IMR-90 (cell line): ENCODE data around the gene BTK.
A peak's percentile ranks its signal among the peaks of the same experiment; 100 is the strongest.

Experiments
- CEBPB ChIP-seq: IDR thresholded peaks from 2 replicates; pipeline ENCODE4 v1.6.1; 2012; ENCODE audit warnings: low read depth, low read length, improper control_type of control experiment
- MAFK ChIP-seq: IDR thresholded peaks from 2 replicates; pipeline ENCODE4 v1.6.1; 2012; ENCODE audit warnings: low read depth, low read length, improper control_type of control experiment
- MAZ ChIP-seq: IDR thresholded peaks from 2 replicates; pipeline ENCODE4 v1.6.1; 2012; ENCODE audit warnings: low read depth, mild to moderate bottlenecking, low read length, improper control_type of control experiment, moderate library complexity, borderline replicate concordance
- MXI1 ChIP-seq: IDR thresholded peaks from 2 replicates; pipeline ENCODE4 v1.6.1; 2012; ENCODE audit warnings: low read depth, mild to moderate bottlenecking, low read length, moderate library complexity, borderline replicate concordance
- POLR2A ChIP-seq: IDR thresholded peaks from 2 replicates; pipeline ENCODE4 v1.6.1; 2012; ENCODE audit warnings: mild to moderate bottlenecking, low read depth, low read length
- RAD21 ChIP-seq: IDR thresholded peaks from 2 replicates; pipeline ENCODE4 v1.6.1; 2012; ENCODE audit warnings: low read length, improper control_type of control experiment
- RFX5 ChIP-seq: IDR thresholded peaks from 2 replicates; pipeline ENCODE4 v1.8.0; 2012; ENCODE audit warnings: low read depth, mild to moderate bottlenecking, low read length, moderate library complexity
- SMC3 ChIP-seq: fragments of 150-350 bp; IDR thresholded peaks from 2 replicates; pipeline ENCODE4 v1.6.1; 2016; ENCODE audit warnings: low read depth, mild to moderate bottlenecking, antibody characterized with exemption, low read length, moderate library complexity
- TF ChIP-seq, protein P1 (sequence below): conservative IDR thresholded peaks from 2 replicates; pipeline ENCODE4 v1.5.1; 2012; ENCODE audit warnings: mild to moderate bottlenecking, low read depth, low read length, improper control_type of control experiment
- TF ChIP-seq, protein P2 (sequence below): fragments of 150-350 bp; IDR thresholded peaks from 2 replicates; pipeline ENCODE4 v1.6.1; 2016; ENCODE audit warnings: low read depth, mild to moderate bottlenecking, low read length, moderate library complexity, borderline replicate concordance
- TF ChIP-seq, protein P3 (sequence below): fragments of 150-350 bp; IDR thresholded peaks from 2 replicates; pipeline ENCODE4 v1.6.1; 2017; ENCODE audit warnings: mild to moderate bottlenecking, antibody characterized with exemption, low read length, low read depth

DNA sequence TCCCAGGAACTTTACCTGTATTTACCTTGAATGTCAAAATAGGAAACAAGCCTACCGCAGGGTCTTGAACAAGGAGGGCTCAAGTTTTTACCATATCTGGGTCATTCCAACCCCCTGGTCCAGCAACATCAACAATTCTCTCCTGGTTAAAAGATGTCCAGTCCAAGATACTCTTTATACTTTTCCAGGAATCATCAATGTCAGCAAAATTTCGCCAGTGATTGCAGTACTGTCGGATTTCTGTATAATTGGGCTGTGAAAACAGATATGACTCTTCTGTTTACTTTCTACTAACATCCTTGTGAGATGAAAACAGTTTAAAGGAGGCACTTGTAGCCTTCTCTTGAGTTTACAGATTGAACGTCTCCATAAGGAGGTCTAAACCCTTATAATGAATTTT is 12.7 kb upstream of the BTK start:
- TF ChIP-seq, protein P1, sequence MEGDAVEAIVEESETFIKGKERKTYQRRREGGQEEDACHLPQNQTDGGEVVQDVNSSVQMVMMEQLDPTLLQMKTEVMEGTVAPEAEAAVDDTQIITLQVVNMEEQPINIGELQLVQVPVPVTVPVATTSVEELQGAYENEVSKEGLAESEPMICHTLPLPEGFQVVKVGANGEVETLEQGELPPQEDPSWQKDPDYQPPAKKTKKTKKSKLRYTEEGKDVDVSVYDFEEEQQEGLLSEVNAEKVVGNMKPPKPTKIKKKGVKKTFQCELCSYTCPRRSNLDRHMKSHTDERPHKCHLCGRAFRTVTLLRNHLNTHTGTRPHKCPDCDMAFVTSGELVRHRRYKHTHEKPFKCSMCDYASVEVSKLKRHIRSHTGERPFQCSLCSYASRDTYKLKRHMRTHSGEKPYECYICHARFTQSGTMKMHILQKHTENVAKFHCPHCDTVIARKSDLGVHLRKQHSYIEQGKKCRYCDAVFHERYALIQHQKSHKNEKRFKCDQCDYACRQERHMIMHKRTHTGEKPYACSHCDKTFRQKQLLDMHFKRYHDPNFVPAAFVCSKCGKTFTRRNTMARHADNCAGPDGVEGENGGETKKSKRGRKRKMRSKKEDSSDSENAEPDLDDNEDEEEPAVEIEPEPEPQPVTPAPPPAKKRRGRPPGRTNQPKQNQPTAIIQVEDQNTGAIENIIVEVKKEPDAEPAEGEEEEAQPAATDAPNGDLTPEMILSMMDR, result no peak
- TF ChIP-seq MAFK (peak; percentile 71), POLR2A (no peak), SMC3 (no peak), MXI1 (no peak), CEBPB (no peak), RAD21 (no peak), RFX5 (no peak), MAZ (no peak)
- TF ChIP-seq, protein P2, sequence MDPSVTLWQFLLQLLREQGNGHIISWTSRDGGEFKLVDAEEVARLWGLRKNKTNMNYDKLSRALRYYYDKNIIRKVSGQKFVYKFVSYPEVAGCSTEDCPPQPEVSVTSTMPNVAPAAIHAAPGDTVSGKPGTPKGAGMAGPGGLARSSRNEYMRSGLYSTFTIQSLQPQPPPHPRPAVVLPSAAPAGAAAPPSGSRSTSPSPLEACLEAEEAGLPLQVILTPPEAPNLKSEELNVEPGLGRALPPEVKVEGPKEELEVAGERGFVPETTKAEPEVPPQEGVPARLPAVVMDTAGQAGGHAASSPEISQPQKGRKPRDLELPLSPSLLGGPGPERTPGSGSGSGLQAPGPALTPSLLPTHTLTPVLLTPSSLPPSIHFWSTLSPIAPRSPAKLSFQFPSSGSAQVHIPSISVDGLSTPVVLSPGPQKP, result no peak
- TF ChIP-seq, protein P3, sequence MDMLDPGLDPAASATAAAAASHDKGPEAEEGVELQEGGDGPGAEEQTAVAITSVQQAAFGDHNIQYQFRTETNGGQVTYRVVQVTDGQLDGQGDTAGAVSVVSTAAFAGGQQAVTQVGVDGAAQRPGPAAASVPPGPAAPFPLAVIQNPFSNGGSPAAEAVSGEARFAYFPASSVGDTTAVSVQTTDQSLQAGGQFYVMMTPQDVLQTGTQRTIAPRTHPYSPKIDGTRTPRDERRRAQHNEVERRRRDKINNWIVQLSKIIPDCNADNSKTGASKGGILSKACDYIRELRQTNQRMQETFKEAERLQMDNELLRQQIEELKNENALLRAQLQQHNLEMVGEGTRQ, result no peak
